Left cardiac atrium (tissue), 4 donors: Measurements from ENCODE around the gene C15orf39. TPM values are rescaled to one million over a fixed set of nuclear protein-coding genes. Genes with fewer than 3 reads are reported as not detected.
"Not testable (repeated sequence)": the region's sequence is repeated elsewhere in the genome, so short reads cannot be mapped to it uniquely, and the experiment has no call there.

Source experiments
- ATAC-seq, 2 donors: fragments of 200-7000 bp; cut with Tn5 transposase; one replicate each; pipeline ENCODE4 v1.9.1; 2020; ENCODE audit warnings: mild to moderate bottlenecking in 2 of 2, moderate library complexity in 2 of 2
- DNase-seq: peaks from one replicate; pipeline ENCODE4 v3.0.0-alpha.2; 2020
- intact Hi-C, 2 donors: fragments of 100-400 bp; cut with DNase I; formaldehyde crosslinking; loops; one replicate each; pipeline versions ENCODE4 v1.14.1 to v1.15.1; 2022 to 2023
- total RNA-seq, 2 donors: library from RNA; stranded (reverse); fragmentation: NEBNext Ultra II Directional; extraction: Animal tissue kit (Norgen Biotek cat#: 25700); gene quantifications; one replicate each; pipeline ENCODE4 v1.2.1, GENCODE V29; 2021
- donor health status: DM: no; HTN: yes; CAD: no.
- donor health status: DM: no; HTN: yes; CAD: no; lungs with severe emphysema.
- donor health status: DM: yes; HTN: yes; CAD: no.
- donor health status: Dilated cardiomyopathy.

Gene C15orf39
- total RNA-seq, 2 donors from 2014 or later = 9.0 to 14.2 TPM

DNA sequence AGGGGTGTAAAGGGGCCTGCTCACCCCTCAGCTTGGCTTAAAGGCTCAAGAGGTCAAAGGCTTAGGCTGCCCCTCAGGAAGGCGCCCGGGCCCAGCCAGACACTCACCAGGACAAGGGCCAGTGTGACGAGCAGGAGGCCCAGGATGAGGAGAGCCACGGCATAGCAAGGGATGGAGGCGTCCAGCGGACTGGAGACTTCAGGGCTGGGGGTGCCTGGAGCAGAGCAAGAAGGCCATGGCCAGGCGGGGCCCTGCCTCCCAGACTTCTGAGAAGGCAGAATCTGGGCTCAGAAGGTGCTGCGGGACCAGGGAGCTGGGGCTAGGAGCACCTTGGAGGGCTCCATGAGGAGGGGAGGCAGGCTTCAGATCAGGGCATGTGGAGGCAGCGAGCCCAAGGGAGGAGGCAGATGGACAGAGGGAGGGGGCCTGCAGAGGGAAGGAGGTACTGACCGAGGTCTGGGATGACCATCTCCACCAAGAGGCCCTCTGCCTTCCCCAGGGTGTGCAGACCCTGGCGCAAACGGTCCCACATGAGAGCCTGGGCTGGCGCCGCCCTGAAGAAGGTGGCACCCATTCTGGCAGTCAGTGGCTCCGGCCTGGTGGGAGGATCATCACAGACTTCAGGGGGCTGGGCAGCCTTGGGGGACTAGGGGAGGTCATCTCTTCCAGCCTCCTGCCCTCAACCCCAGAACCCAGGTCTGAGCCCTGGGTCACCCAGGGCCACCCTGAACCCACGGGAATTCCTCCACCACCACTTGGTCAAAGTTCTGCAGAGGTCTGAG, 24.5 kb downstream of the C15orf39 start:
- ATAC-seq = no peak
- intact Hi-C loops = no loop called here
- DNase-seq = peak; percentile 16

DNA sequence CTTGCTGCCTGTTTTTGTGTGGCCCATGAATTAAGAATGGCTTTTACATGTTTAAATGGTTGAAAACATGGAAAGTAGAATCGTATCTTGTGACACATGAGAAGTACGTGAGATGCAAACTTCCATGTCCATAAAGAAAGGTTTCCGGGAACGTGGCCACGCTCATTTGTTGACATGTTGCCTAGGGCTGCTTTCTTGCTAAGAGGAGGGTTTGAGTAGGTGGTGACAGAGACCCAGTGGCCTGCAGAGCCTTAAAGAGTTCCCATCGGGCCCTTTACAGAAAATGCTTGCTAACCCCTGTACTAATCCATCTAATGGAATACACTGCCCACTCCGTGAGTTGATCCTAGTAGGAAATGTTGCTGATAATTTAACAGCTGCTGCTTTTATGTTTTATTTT, 25.4 kb downstream of the C15orf39 start:
- ATAC-seq, intact Hi-C loops, DNase-seq: not testable (repeated sequence)

DNA sequence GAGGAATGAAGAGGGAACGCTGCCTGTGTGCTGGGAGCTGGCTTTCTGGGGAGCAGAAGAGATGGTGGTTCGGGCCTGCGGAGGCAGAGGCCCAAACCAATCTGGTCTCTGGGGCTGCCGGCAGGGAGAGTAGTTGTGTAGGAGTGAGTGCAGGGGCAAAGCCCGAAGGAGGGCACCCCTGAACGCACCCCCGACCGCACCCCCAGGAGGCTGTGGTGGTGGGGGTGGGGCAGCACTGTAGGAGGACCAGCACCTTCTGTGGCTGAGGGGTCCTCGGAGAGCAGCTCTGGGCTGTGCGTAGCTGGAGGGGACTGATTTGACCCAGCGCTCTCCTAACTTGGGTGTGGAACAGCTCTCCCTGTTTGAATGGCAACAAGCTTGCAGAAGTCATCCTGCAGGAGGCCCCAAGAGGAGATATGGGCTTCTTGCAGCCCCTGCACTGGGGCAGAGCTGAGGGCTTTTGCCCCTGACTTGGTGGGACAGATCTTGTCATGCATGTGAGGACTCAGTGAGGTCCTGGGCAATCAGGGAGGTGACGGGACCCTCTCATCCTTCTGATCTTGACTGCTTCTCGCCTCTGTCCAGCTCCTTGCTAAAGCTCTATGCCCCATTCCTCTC, 26.1 kb downstream of the C15orf39 start:
- ATAC-seq (no peak), DNase-seq (no peak)
- intact Hi-C loops = no loop called here

DNA sequence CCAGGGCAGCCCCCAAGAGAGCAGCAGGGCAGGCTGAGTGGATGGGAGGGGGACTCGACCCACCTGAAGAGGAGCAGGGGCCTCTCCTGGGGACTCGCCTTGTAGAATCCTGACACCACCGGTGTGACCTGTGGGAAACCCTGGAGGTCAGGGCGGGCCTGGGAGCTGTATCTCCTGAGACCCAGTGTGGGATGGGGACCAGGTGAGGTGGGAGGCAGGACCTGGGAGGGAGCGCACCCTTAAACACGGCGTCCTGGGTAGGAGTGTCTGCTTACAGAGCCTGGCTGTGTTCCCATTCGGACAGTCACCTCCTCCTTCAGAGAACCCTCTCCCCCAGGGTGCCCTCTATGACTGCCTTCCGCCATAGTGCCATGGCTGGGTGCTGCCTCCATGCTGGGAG, 27.1 kb downstream of the C15orf39 start:
- intact Hi-C loops = no loop called here
- ATAC-seq (no peak), DNase-seq (peak; percentile 15)

DNA sequence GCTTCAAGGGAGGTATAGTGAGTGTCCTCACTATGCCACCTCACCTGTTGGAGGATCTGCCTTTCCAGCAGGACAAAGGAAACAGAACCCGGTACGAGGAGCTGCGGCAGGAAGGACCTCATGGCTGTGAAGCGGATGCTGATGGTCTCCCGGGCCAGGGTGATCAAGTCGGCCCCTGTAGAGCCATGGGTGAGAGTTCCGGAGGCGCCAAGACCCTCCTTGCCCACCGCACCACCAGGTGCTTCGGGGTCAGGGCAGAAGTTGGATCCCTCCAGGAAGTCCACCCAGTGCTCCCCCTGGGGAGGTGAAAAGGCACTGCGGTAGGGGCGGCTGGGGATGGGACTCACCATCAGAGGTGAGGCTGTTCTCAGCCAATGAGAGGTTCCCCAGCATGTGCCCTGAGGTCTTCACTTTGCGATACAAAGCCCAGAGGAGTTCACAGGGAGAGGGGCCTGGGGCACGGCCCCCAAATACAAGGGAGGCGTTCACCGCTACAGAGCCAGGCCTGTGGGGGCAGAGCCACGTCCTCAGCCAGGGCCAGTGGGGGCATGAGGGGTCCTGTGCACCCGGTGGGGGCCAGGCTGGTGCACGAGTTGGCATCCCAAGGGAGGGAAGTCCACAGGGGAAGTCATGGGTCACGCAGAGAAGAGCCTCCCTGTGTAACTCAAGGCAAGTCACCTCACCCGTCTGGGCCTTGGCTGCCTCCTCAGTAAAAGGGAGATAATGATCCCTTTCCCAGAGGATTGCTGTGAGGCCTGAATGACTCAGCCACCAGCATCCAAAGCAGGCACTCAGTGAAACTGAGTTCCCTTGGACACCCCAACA, 27.7 kb downstream of the C15orf39 start:
- ATAC-seq (no peak), DNase-seq (peak; percentile 15)
- intact Hi-C loops = no loop called here

DNA sequence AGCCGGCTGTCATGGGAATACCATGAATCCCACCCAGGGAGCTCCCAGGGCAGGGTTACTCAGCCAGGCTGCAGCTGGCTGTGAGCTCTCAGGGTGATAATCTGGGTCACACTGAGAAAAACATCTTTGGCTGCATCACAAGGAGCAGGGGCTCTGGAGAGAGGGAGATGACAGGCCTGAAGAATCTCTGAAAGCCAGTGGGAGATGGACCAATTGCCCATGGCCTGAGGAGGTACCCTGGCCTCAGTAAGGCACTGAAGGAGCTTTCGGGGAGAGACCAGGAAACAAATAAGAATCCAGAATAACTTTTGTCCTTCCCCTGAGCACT, 28.3 kb downstream of the C15orf39 start:
- ATAC-seq = no peak
- no peak for DNase-seq
- intact Hi-C loops = no loop called here

DNA sequence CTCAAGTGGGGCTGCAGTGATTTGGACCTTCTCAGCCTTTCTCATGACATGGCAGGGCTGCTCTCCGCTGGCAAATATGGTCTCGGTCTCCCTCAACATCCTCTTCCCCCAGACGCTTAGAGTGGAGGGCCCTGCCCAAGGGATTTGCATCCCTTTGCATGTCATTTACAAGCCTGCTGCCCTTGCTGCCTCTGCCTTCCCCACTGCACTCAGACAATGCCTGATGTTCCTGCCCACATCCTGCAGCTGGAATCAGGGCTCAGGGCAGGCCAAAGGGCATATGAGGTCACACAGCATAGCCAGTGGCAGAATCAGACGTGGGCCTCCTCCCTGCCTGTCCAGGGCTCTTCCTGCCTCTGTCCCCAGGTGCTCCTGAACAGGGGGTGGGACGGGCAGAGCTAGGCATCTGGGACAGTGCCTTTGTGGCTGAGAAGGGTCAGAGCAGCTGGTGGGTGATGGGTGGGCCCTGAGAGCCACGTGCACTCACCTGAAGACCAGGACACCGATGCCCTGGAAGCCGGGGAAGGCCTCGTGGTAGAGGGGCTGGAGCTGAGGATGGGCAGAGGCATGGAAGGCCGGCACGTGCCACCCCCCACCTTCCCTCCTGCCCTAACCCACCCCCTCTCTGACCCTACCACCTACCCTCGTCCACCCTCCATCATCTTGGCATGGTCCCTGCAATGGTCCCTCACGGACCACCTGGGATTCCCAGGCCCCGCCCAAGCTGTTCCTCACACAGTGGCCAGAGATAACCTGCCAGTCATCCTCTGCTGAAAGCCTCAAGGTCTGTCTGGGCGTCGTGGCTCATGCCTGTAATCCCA, 29.1 kb downstream of the C15orf39 start:
- ATAC-seq (no peak), DNase-seq (peak; percentile 12)
- intact Hi-C loops = no loop called here

DNA sequence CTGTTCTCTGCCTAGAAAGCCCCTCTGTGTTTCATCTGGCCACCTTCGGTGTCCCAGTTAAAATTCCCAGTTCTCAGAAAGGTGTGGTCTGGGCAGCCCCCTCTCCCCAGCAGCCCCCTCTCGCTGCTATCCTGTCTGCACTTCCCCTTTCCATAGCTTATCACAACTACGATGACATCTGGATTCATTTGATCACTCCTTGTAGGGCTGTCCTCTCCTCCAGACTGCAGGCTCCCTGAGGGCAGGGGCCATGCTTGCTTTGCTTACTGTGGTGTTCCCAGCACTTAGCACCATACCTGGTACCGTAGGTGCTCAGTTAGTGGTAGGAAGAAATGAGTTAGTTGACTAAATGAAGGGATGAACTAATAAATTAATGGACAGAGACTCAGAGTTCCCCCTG, 30.2 kb downstream of the C15orf39 start:
- intact Hi-C loops = no loop called here
- ATAC-seq (no peak), DNase-seq (no peak)

DNA sequence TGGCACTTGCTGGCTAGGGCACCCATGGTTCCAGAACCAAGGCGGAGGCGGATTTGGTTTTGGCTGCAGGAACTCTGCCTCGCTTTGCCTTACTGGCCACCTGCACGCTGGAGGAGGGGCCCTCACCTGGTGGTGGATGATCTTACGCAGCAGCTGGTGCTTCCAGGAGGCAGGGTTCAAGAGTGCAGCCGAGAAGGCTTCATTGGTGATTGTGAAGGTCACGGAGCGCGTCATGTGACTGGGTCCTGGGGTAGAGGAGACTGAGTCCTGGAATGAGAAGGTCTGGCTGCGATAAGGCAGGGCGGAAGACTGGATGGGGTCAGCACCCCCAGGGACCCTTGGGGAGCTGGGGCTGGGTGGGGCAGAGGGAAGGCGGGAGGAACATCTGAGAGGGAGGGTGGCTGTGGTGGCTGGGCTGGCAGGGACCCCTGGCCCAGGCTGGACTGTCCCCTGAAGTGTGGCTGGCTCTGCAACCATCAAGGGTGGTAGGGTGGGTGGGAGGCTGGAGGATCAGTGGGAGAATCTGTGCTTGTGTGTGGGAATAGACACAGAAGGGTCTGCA, 30.7 kb downstream of the C15orf39 start:
- ATAC-seq = no peak
- intact Hi-C loops = no loop called here
- no peak for DNase-seq

DNA sequence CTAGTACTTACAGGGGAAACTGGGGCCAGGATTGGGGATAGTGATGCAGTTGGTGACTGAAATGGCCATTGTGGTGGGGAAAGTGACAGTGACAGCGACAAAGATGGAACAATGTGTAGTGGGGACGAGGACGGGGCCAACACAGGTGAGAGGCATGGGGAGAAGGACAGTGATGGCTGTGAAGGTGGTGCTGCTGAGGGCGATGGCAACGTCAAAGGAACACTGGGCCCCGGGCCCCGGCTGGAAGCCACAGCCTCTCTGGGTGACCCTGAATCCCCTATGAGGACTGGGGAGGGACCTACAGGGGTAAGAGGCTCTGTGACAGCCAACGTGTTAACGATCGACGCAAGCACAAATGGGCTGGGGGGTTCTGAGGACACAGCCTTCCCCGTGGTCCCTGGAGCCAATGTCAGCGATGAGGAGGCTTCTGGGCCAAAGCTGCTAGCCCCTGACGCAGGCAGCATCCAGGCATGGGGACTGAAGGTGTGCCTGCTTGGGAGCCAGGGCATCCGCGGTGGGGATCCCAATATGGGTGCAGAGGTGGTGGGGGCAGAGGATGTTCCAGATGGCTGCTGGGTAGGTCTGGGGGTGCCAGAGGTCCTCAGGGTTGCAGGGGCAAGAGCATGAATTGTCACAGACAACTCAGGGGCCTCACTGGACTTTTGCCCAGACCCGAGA, 31.3 kb downstream of the C15orf39 start:
- DNase-seq (no peak), ATAC-seq (no peak)
- intact Hi-C loops = no loop called here

DNA sequence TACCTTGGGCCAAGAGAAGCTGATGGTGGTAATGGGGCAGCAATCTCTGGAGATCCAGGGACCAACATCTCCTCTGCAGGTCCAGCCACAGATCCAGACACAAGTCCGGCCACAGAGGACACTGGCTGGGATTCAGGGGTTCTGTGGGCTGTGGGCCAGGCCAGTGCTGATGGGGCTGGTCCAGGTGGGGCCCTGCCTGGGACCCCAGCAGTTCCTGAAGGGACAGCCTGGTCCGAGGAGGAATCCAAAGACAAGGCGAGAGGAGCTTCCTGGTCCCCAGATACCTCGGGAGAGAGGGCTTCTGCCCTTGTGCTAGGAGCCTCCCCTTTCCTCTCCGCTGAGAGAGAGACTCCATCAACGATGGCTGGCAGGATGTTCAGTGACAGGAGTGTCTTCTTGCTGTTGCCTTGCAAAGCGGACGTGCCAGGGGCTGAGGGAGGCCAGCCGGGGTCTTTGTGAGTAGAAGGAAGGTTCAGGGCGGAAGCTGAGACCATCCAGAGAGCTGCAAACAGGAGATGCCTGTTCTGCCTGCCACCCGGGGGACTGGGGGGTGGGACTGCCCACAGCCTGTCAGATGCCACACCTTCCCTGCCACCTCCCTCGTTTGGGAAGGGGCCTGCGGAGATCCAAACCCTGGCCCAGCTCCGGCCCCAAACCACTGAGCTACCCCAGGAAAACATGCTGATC, 32.0 kb downstream of the C15orf39 start:
- intact Hi-C loops = no loop called here
- peak; percentile 17 for DNase-seq
- no peak for ATAC-seq

DNA sequence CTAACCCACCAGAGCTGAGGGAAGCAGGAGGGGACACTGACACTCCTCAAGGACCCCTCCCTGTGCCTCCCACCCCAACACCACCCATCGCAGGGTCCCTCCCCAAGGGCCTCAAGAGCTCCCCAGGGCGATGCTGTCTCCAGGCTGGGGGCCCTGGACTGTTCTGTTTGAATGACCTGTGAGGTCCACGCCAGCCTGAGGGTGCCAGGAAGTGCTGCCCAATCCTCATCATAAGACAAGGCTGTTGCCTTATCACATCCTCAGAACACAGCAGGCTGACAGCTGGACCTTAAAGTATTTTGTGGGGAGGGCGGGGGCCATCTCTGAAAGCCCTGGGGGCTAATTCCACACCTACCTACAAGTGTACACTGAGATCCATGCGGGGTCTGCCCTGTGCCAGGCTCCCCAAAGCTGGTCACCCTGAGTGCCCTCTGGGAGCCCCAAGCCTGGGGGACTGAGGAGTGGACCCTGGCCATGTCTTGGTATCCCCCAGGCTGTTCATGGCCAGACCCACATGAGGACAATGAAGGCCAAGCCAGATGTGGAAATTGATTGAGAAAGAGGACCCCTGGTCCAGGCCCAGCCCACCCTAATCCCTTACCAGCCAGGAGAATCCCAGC, 32.6 kb downstream of the C15orf39 start:
- intact Hi-C loops = no loop called here
- DNase-seq = no peak
- ATAC-seq = no peak

DNA sequence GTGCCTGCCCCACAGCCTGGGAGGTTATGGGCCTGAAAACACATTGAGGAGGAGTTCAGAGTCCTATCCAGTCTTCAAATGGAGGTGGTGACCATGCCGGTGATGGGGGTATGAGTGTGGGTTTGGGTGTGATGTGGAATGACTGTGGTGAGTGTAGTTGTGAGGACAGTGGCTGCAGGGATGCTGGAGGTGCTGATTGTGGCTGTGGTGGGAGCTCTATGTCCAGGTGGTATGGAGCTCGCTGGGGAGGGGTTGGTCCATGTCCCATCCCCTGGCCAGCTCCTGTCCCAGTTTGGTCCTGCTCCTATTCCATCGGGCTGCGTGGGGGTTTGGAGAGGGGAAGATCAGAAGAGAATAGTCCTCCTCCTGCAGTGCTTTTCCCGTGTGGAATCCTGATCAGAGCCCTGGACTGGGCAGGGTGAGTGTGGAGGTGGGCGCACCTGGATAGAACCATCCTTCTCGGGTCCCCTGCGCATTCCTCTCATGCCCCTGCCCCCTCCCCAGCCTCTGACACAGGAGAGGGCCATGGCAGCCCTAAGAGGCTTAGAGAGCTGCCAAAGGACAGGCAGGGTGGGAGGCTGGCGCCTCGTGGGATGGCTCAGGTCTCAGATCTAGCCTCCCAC, 33.5 kb downstream of the C15orf39 start:
- intact Hi-C loops = no loop called here
- ATAC-seq = no peak
- no peak for DNase-seq

DNA sequence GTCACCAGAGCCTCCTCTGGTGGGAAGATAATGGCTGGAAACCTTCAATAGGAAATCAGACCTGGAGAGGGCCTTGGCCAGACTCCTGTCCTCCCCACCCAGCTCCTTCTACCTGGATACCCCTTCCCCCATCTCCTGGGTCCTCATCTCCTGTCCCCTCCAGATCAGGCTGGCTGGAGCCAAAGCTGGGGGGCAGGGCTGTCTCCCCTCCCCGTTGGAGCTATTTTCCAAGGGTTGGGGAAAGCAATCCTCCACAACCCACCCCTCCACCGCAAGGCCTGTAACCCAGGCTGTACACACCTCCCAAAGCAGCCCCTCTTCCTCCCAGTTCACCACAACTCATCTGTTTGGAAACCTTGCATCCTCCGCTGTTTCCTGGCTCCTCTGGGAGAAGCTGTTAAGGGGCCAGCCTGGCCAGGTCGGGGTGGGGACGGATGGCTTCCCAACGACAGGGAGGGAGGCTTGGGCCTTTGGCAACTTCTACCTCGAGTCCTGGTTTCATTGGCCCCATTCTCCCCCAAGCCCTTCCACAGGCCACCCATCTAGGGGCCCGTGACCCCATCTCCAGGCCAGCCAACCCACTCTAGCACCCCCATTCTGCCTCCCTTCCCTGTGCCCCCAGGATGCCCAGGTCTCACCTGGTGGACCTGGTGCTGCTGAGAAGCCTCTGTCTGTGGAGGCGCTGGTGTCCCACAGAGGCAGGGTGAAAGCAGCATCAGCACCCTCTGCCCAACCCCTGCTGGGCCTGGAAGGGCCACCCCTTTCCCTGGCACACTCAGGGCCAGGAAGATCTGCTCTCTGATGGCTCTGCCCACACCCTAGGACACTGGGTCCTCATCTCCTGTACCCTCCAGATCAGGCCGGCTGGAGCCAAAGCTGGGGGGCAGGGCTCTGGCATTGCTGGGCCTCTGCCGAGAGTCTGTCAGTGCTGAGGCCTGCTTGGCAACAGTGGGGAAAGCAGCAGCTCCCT, 34.4 kb downstream of the C15orf39 start:
- no peak for DNase-seq
- ATAC-seq = peak; percentile 49 to 58
- intact Hi-C loops = no loop called here

DNA sequence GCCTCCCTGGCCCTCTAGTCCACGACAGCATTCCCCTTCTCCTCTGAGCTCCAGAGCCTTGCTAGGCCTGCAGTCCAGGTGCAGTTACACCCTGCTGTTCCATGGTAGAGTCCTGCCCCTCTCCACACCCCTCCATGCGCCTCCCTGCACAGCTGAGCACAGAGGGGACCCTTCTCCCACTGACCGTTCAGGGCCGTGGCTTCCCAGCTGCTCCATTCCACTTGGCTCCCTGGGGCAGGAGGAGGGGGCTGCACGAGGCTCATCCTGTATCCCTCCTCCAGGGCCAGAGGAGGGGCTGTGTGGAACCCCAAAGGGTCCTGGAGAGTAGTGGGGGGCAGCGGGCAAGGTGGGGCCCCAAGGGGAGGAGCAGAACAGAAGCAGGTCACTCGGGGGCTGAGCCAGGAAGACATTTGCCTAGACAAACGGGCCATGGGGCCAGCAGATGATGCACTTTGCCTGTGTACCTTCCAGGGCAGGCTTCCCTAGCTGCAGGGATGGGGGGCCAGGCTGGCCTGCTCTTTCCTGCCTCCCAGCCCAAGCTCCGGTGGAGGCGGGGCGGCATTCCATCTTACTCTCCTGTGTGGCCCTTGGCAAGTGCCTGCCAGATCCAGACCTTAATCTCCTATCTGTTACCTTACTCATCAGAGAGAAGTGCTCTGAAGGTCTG, 35.8 kb downstream of the C15orf39 start:
- no peak for ATAC-seq
- DNase-seq = no peak
- intact Hi-C loops = no loop called here

DNA sequence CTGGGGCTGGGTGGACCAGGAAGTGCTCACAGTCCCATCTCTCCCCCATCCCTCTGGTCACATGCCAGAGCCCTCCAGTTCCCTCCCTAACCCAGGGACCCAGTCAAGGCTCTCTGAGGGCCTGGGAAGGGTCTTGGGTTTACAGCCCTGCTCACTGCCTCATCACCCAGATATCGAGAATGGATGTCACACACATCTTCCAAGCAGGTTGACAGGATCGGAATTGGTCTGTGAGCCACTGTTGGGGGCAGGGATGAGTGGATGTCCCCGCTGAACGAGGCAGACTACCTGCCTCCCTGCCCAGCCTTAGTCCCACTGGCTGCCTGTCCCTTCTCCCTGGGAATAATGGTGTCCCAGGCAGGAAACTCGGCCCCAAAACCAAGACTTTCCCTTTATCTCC, 36.5 kb downstream of the C15orf39 start:
- DNase-seq (no peak), ATAC-seq (no peak)
- intact Hi-C loops = no loop called here
